HG03060 (cell line): ENCODE results near the gene IKBIP.
"Not testable (repeated sequence)": the region's sequence is repeated elsewhere in the genome, so short reads cannot be mapped to it uniquely, and the experiment has no call there.

Source experiments
- ATAC-seq: cut with Tn5 transposase; IDR thresholded peaks from one replicate; pipeline ENCODE4 v1.9.1; 2021; ENCODE audit warnings: low read depth, moderate number of reproducible peaks; ENCODE audit not compliant: unreplicated experiment

Gene IKBIP

GRCh38 chr12:98639491-98639890 is 5.1 kb downstream of the IKBIP start:
- ATAC-seq, result no peak

GRCh38 chr12:98638009-98638408 is 6.6 kb downstream of the IKBIP start:
- ATAC-seq, result no peak

DNA sequence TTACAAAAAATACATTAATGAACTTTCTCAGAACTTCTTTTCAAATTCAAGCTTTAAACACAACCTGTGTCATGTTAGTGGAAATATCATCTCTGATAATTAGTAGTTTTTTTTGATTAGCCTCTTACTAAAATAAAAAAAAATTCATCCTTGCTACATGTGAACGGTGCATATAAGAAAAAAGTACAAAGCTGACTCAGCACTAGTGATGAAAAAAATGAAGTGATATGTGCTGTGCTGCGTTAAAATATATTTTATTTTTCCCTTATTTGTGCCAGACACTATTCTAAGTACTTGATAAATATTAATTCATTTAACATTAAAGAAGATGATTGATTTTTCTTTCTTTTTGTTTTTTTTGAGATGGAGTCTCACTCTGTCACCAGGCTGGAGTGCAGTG is 7.5 kb downstream of the IKBIP start:
- ATAC-seq, result no peak

DNA sequence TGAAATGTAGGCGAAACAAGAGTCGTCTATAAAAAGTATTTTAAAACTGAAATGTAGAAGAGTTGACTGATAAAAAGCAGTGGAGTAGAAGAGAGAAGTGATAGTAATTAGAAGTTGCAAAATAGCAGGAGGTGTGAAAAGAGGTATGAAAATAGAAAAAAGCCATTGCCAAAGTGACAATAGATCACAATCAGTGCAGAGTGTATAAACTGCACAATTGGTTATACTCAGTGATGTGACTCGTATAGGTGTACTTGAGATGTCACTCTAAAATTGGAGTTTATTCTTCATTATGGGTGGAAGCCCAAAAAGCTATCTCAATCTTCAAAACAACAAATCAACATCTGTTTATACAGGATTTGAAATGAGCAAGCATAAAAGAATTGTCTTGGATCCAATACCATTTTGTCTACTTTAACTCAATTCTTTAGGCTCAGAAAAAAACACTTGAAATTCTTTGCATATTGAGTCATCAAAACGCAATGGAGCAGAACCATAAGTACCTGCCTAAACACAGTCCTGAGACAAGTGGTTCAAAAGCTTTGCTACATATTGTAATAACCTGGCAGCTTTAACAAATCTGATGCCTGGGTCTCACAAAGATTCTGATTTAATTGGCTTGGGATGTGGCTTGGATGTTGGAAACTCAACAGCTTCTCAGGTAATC is 8.8 kb downstream of the IKBIP start:
- peak; percentile 91 for ATAC-seq

- ATAC-seq, result no peak
Observed at GRCh38 chr12:98618952-98619351, 25.6 kb downstream of the IKBIP start.

DNA sequence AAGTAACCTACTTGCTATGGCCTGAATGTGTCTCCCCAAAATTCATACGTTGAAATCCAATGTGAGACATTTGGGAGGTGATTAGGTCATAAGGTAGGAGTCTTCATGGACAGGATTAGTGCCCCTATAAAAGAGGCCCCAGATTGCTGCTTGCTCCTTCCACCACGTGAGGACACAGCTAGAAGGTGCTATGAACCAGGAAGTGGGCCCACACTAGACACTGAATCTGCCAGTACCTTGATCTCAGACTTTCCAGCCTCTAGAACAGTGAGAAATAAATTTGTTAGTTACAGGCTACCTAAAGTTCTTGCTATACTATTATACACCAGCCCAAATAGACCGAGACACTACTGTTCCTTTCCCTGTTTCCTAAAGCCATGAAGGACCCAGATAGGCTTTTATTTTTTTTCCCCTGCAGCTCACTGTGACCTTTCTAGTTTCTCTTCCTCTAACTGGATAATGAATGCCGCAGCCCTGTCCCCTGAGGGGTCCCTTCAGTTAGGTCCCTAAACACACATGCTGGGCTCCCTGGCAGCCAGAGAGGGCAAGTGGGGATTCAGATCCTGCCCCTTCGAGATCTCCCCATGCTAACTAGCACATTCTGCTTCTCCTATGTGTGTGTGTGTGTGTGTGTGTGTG is 31.8 kb downstream of the IKBIP start:
- peak; percentile 76 for ATAC-seq

DNA sequence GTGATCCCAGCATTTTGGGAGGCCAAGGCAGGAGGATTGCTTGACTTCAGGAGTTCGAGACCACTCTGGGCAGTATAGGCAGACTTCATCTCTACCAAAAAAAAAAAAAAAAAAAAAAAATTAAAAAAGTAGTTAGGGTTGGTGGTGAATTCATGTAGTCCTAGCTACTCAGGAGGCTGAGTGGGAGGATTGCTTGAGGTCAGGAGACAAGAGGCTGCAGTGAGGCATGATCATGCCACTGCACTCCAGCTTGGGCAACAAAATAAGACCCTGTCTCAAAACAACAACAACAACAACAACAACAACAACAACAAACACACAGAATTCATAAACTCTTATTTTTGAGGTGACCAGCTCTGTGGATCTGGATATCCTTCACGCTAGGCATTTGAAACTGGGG is 34.0 kb downstream of the IKBIP start:
- no peak for ATAC-seq

DNA sequence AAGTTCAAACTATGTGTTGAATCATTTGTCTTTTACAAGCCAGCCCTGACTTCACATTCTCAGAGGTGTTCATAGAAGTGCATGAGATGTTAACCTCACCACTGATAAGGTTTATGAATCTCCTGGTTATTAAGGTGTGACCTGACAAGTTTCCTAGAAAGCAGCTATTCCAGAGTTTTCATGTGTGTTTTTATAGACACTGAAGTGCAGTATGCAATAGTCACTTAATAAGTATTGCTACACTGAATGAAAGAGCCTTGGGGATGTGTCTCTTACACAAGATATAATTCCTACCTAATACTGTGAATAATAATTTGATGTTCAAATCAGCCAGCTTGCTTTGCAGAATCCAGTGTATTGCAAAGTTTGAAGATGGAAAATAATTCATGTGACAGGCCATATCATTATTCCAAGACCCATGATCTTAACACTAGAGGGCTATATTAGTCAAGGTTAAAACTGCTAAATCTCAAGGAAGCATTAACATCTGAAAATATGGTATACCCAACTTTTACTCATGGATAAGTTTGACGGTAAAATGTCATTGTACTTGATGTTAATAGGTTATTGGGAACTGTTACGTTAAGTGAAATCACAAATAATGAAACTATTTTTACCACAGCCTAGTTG is 38.1 kb downstream of the IKBIP start:
- ATAC-seq, result no peak

DNA sequence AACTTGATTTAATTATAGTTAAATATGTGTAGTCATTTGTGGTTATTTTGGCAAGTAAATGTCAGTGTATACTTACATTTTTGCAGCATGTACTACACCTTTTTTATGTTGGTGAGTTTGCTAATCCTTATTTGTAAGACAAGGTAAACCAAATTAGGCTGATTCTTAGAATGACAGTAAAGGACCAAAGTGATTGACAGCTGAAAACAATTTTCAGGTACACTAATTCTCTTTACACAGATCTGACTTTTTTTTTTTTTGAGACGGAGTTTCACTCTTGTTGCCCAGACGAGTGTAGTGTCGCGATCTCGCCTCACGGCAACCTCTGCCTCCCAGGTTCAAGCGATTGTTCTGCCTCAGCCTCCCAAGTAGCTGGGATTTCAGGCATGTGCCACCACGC is 42.7 kb downstream of the IKBIP start:
- no peak for ATAC-seq

GRCh38 chr12:98597313-98597712 is 47.3 kb downstream of the IKBIP start:
- ATAC-seq, result not testable (repeated sequence)

GRCh38 chr12:98595243-98595988 is 49.2 kb downstream of the IKBIP start:
- no peak for ATAC-seq

DNA sequence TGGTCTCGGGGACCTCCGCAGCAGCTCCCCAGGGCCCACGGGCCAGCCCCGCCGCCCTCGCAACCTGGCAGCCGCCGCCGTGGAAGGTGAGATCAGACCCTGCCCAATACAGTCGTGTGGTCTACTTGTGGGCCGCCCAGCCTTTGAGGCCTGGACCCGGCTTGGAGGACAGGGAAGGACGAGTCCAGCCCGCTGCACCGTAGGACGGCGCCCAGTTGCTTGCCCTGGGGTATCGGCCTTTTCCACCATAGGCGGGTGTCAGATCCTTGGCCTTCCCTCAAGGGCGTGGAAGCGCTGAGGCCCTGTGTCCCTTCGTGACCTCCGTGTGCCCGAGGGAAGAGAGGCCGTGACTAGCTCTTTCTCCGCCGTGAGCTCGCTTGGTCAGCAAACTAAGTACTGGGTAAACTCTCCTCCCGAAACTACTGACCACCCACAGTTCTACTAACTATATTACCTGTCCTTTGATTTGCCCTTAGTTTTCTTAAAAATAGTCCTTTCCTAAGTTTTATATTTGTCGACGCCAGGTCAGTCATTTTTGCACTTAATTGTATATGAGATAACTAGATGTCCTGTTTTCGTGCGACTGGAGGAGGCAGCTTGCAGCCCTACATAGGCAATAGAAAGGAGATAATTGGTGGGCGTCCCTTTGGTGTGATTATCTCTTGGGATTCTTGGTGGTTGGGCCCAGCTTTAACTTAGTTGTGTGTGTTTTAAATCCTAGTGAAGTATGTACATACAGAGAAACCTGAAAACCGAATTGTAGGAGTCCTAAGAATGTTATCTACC is 50.3 kb downstream of the IKBIP start:
- ATAC-seq, result no peak

DNA sequence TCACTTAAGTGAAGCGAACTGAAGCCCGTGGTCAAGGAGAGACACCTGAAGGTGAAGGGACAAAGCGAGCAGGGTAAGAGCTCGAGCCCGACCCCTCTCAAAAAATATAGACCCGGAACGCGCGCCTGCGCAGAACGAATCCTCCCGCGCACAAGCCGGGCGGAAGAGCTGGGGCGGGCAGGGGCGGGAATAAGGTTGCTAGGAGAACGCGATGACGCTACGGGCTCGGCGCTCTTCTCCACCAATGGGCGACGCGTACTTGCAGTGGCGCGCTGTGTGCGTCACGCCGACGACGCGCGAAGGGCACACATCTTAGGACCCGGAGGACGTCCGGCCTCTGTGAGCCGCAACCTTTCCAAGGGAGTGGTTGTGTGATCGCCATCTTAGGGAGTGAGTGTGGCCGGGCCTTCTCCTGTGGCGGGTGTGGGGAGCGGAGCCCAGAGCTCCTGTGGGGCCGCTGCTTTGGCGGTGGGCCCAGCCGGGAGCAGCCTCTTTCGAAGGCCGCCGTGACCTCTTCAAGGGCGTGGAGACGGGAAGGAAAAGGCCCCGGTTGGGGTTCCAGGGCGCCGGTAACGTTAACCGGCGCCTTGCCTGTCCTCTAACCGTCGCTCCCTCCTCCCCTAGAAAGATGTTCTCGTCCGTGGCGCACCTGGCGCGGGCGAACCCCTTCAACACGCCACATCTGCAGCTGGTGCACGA is 51.1 kb downstream of the IKBIP start, which contains the start of gene SLC25A3:
TSS of gene SLC25A3 (plus strand) at position 336 of the 699 bp plus-strand sequence. CDS start at position 629, 293 bp downstream.
- peak; percentile 99 for ATAC-seq

DNA sequence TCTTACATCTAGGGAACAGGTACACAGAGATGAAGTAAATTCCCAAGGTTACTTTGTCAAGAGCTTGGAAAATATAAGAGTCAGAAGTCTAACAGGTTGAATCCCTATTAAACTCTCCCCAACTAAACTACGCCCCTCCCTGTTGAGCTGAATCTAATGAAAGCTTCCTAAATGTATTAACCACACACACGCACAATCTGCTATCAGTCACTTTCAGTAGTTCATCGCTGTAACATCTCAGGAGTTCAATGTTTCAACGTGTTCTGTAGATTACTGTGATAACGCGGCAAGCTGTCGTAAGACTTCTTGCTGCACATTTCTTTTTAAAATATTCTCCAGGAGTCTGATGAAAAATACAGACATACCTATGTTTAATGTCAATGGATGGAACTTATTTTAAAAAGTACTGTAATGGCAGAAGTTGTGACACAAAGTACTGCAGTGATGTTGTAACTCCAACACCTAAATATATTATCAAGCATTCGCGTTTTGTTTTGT is 51.7 kb downstream of the IKBIP start:
- ATAC-seq, result no peak

- ATAC-seq, result no peak
Observed at GRCh38 chr12:98591209-98591608, 53.4 kb downstream of the IKBIP start.

DNA sequence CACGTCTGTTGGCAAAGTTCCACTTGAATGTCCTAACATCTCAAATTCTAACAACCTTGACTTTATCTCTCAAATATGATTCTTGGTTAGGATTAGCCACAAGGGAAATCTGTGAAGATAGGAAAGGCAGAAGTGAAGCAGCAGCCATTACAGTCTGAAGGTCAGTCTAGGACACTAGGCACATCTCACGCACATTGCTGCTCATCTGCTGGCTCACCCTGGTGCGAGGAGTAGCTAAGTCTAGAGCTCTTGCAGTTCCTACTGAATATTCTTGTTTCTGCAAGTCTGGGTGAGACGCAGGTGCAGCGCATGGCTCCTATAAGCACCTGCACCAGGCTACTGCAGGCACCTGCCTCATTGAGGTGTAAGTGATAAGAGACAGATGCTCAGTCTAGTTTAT is 57.5 kb downstream of the IKBIP start:
- ATAC-seq, result no peak

- no peak for ATAC-seq
Observed at GRCh38 chr12:98582093-98582492, 62.5 kb downstream of the IKBIP start.

DNA sequence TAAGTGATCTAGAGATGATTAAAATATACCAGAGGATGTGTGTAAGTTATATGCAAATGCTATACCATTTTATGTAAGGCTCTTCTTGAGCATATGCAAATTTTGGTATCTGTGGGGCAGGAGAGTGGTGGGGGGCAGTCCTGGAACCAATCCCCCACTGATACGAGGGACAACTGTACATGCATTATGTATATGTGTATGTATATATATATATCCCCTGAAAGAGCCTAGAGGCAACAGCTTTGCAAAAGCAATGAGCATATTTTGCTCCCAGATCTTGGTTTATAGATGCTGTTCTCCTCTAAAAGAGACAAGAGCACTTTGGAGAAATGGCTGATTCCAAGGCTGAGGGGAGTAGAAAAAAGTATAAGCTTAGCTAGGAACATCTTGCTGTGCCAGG is 63.5 kb downstream of the IKBIP start:
- ATAC-seq, result no peak

DNA sequence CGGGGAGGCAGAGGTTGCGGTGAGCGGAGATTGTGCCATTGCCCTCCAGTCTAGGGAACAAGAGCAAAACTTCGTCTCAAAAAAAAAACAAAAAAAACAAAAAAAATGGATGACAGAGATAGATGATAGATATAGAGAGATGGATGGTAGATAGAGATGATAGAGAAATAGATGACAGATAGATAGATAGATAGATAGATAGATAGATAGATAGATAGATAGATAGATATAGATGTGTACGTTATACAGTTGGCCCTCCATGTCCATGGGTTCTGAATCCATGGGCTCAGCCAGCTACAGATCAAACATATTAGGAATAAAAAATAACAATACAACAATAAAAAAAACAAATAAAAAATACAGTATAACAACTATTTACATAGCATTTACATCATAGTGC is 63.9 kb downstream of the IKBIP start:
- ATAC-seq, result no peak

DNA sequence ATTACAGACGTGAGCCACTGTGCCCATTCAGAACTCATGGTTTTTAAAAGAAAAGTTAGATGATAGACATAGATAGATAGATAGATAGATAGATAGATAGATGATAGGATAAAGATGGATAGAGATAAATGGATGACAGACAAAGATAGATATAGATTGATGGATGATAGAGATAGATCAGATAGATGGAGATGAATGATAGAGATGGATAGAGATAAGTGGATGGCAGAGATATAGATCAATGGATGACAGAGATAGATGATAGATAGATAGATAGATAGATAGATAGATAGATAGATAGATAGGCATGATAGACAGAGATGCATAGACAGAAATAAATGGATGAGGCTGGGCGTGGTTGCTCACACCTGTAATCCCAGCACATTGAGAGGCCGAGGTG is 64.8 kb downstream of the IKBIP start:
- ATAC-seq, result no peak
